Measurements from ENCODE around the gene GAA.

GAA gene

GRCh38 chr17:80102664-80103448, 1.5 kb downstream of the GAA start:
- DNase-seq (ENCODE audit: insufficient read length, low spot score): no peak
- no peak for FAIRE-seq

- no peak for FAIRE-seq
Measured at GRCh38 chr17:80103449-80104085, 2.2 kb downstream of the GAA start.

GRCh38 chr17:80104321-80104955, 3.1 kb downstream of the GAA start:
- FAIRE-seq (no peak), DNase-seq (ENCODE audit: insufficient read length, low spot score) (no peak)

More at GRCh38 chr17:80103449-80104085, 2.2 kb downstream of the GAA start:
- DNase-seq (ENCODE audit: insufficient read length, low spot score): no peak

GRCh38 chr17:80104956-80105375, 3.6 kb downstream of the GAA start:
- FAIRE-seq (no peak), DNase-seq (ENCODE audit: insufficient read length, low spot score) (no peak)

GRCh38 chr17:80105762-80106161, 4.4 kb downstream of the GAA start:
- DNase-seq (ENCODE audit: insufficient read length, low spot score): no peak
- no peak for FAIRE-seq

GRCh38 chr17:80106176-80106575, 4.8 kb downstream of the GAA start:
- FAIRE-seq (no peak), DNase-seq (ENCODE audit: insufficient read length, low spot score) (no peak)

- no peak for FAIRE-seq
- no peak for DNase-seq (ENCODE audit: insufficient read length, low spot score)
Measured at GRCh38 chr17:80106751-80107150, 5.4 kb downstream of the GAA start.

- DNase-seq (ENCODE audit: insufficient read length, low spot score) (no peak), FAIRE-seq (no peak)
Measured at GRCh38 chr17:80107231-80108021, 6.0 kb downstream of the GAA start.

GRCh38 chr17:80108036-80108971, 6.9 kb downstream of the GAA start:
- DNase-seq (ENCODE audit: insufficient read length, low spot score) (no peak), FAIRE-seq (no peak)

- no peak for DNase-seq (ENCODE audit: insufficient read length, low spot score)
- no peak for FAIRE-seq
Measured at GRCh38 chr17:80109066-80109660, 7.8 kb downstream of the GAA start.

- FAIRE-seq (no peak), DNase-seq (ENCODE audit: insufficient read length, low spot score) (no peak)
Measured at GRCh38 chr17:80109713-80110446, 8.5 kb downstream of the GAA start.

- no peak for DNase-seq (ENCODE audit: insufficient read length, low spot score)
- FAIRE-seq: no peak
Measured at GRCh38 chr17:80110447-80110812, 9.0 kb downstream of the GAA start.

GRCh38 chr17:80110927-80111701, 9.7 kb downstream of the GAA start:
- no peak for DNase-seq (ENCODE audit: insufficient read length, low spot score)
- no peak for FAIRE-seq

GRCh38 chr17:80111702-80112470, 10.5 kb downstream of the GAA start:
- no peak for FAIRE-seq
- no peak for DNase-seq (ENCODE audit: insufficient read length, low spot score)

GRCh38 chr17:80112471-80113032, 11.2 kb downstream of the GAA start:
- FAIRE-seq: no peak
- no peak for DNase-seq (ENCODE audit: insufficient read length, low spot score)

GRCh38 chr17:80113033-80113484, 11.7 kb downstream of the GAA start:
- DNase-seq (ENCODE audit: insufficient read length, low spot score) (no peak), FAIRE-seq (no peak)

GRCh38 chr17:80114758-80115157, 13.4 kb downstream of the GAA start:
- DNase-seq (ENCODE audit: insufficient read length, low spot score) (no peak), FAIRE-seq (no peak)

Data from GM19239 (cell line).